ENCODE measurements around the gene OSBP2.
"Not testable (repeated sequence)": the region's sequence is repeated elsewhere in the genome, so short reads cannot be mapped to it uniquely, and the experiment has no call there.

OSBP2 gene

DNA sequence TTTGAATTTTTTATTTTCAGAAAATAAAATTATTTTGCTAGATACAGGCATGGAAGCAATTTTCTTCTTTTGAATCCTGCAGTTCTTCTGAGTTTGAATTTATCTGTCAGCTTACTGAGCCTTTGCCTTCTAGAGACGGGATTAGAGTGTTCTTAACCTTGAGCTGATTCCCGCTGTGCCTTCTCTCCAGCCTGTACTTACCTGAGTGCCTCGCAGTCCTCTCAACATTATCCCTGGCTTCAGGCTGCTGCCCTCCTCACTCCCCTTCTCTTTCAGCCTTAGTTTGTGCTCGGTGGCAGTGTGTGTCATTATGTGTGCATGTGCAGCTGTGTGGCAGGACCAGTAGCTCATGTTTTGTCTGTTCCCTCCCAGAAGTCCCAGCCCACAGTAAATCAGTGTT is 24.3 kb downstream of the OSBP2 start:
- no peak for DNase-seq

DNA sequence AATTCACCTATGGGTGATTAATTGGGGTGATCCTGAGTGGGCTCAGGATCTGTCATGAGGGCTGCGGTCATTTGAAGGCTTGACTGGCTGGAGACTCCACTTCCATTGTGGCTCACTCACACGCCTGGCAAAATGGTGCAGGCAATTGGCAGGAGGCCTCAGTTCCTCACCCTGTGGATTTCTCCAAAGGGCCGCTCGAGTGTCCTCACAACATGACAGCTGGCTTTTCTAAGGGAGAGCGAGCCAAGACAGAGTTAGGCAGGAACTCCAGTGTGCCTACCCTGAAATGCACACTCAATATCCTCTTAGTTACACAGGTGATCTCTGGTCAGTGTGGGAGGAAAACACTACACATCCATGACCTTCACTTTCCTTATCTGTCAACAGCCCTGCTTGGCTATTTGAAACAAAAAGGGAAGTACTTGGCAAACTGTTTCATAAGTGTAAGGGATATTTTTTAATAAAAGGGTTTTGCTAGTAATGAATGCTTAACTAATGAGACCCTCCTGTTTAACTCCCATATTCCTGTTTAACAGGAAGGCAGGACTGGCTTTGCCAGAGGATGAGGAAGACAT is 25.7 kb downstream of the OSBP2 start:
- DNase-seq = no peak

DNA sequence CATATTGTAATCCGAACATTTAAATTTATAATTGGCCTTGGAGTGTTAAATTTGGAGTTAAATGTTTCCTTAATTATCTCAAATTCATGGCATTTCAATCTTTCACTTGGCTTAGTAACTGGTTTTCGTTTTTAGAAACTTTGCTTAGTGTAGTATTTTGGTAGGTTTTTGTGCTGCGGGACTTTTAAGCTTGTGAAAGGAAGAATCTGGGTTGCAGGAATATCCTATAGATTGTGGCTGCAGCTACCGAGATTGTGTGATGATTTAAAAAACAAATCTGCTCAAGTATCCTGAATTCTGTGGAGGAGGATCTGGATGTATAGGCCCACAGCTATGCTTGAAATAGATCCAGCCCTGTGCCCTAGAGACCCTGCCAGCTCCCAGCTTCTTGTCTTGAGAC is 27.1 kb downstream of the OSBP2 start:
- no peak for DNase-seq

DNA sequence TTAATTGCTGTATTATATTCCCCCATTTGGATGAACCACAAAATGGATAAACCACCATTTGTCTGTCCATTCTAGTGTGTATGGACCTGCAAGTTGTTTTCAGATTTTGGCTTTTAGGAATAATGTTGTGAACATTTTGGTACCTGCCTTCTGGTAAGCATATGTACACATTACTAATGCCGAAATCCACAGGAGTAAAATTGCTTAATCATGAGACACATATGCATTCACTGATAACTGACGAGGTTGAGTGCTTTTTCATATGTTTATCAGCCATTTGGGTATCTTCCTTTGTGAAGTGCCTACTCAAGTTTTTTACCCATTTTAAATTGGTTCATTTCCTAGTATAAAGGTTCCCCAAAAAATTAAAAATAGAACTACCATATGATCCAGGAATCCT is 34.2 kb downstream of the OSBP2 start:
- no peak for DNase-seq

DNA sequence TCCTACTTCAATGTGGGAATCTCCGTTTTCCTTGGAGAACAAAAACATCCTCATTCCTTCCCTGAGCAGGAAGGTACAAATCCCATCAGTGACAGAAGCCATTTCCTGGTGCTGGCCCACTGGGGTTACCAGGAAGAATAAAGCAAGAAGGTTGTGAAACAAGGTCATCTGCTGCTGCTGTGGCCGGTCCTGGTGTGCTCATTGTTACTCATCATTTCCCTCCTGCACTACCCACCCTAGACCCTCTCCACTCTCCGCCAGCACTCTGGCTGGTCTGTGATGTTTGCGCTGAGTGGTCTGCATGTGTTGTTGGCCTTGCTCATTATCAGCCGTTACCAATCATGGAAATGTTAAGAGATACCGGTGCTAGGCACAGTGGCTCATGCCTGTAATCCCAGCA is 37.0 kb downstream of the OSBP2 start:
- no peak for DNase-seq

DNA sequence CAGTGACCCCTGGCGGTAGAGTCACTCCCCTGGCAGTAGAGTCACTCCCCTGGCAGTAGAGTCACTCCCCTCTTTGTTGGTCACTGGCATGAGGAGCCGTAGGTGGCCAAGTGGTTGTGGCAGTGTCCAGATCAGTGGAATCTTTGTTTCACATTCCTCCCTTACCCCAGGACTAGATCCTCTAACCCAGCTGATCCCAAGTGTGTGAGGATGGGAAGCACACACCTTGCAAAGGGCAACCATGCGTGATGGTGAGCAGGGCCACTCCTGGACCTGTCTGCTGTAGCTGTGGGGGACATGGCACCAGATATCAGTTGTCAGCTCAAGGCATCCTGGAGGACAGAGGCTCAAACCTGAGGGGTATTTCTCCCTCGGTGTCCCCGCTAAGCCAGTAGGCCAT is 37.8 kb downstream of the OSBP2 start:
- DNase-seq = no peak

DNA sequence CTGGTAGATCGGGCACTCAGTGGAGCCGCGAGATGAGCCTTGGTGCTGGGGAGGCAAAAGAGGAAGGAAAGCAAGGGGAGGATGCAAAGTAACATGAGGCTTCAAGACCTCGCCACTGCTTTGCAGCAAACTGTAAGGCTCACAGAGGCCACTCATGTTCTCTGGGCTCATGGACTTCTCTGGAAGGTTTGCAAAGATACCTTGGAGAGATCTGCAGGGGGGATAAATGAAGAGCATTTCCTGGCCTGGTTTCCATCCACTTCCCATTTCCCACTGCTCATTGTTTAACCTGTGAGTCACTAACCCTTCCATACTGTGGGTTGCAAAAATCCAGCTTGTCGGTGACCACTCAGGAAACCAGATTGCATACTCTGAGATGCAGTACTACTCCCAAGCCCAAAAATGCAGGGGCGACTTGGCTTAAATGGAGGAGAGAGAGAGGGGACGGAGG is 38.5 kb downstream of the OSBP2 start:
- no peak for DNase-seq

DNA sequence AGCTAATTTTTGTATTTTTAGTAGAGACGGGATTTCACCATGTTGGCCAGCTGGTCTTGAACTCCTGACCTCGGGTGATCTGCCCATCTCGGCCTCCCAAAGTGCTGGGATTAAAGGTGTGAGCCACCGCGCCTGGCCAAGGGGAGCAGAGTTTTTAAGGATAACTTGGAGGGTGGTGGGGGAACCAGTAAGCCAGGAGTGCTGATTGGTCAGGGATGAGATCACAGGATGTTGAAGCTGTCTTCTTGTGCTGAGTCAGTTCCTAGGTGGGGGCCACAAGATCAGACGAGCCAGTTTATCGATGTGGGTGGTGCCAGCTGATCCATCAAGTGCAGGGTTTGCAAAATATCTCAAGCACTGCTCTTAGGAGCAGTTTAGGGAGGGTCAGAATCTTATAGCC is 45.3 kb downstream of the OSBP2 start:
- DNase-seq = not testable (repeated sequence)

DNA sequence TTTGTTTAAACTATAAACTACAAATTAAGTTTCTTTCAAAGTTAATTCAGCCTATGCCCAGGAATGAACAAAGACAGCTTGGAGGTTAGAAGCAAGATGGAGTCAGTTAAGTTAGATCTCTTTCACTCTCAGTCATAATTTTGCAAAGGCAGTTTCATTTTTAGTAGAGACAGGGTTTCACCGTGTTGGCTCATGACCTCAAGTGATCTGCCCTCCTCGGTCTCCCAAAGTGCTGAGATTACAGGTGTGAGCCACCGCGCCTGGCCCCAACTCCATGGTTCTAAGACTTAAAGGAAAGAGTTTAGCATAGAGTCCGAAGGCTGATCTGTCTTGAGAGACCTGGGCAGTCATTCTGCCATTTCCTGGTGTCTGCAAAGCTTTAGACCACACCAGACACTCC is 45.8 kb downstream of the OSBP2 start:
- DNase-seq = not testable (repeated sequence)

DNA sequence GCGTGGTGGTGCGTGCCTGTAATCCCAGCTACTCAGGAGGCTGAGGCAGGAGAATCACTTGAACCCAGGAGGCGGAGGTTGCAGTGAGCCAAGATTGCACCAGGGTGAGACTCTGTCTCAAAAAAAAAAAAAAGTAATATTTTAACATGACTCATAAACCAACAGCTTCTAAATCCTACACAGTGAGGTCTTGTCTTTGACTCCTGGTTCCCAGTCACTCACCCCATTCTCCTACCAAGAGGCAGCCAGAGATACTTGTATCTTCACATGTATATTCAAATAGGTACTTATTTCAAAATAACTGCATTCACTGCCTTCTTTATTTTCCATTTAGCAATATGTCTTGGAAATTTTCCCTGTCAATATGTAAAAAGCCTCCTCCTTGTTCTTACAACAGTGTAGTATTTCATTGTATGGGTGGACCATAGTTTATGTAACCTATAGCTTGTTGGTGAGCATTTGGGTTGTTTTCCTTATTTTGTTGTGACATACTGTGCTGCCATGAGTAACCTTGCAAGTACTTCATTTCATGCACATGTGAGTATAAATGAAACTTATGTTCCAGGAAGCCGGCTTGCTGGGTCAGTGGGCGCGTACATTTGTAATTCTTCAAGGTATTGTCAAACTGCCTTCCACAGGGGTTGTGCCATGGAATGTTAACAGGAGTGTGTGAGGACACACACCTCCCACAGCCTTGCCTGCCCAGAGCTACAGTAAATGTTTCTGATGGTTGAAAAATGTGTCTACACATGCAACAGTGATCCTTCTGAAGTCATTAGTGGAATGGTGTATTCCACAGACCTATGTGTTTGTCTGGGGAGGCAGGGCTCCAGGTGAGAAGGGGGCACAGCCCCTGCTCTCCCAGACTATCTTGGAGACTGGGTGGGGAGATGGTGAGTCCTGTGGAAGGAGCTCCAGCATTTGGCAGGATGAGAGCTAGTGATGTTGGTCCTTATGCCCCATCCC is 47.9 kb downstream of the OSBP2 start:
- DNase-seq = no peak

DNA sequence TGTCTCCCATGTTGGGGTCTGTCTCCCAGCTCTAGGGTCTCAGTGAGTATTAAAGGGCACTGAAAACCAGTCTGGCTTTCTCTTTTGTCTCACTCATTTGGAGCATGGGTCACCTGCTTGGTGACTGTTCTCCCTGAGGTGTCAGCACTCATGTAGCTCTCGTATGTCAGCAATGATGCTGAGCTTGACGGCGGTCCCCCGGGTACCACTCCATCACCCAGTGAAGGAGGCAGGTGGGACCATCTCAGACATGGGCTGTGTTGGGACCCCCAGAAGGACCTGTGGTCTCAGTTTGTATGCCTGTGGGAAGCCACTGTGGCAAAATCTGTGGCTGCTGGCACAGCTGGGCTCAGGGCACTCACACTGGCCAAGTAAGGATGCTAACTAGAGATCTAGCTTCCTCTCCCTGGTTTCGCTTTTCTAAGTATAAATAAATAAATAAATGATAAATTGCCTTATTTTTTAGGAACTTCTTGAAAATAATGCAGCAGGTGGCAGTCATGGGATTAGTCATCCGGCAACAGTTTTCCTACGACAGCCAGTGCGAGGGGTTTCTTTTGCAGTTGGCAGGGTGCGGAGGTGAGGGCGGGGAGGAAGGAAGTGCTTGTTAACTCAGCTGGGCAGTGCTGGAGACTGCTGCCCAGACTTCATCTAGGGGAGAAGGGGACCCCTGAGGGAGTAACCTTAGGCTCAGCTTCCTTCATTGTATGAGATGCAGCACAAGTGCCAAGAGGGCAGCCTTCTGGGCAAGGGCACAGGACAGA is 48.8 kb downstream of the OSBP2 start:
- no peak for DNase-seq

DNA sequence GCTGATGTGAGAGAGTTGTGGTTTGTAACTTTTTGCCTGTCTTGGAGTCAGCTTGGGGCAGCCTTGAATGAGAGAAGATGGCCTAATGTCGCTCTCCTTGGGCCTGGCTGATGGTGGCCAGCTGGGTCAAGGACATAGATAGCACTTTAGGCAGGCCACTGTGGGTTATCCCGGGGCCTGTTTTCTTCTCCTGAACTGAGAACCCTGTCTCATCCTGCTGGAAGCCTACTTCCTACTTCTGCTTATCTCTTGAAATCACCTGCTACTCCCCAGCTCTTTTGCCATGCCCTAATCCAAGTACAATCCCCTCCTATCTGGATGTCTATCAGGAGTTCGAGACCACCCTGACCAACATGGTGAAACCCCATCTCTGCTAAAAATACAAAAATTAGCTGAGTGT is 49.5 kb downstream of the OSBP2 start:
- DNase-seq = no peak

DNA sequence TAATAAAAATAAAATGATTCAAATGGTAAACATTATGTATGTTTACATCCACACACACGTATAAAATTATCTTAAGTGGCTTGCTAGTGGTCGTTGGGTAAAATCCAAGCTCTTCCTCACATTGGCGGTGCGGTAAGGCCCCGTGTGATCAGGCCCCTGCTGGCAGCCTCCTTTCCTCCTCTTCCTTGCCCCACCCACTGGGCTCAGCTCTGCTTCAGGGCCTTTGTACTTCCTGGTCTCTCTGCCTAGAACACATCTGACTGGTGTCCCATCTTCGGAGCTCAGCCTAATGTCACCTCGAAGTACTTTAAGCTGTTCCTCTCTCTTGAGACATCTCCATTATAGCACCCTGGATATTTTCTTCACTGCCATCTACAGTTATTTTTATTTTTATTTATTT is 52.8 kb downstream of the OSBP2 start:
- no peak for DNase-seq

DNA sequence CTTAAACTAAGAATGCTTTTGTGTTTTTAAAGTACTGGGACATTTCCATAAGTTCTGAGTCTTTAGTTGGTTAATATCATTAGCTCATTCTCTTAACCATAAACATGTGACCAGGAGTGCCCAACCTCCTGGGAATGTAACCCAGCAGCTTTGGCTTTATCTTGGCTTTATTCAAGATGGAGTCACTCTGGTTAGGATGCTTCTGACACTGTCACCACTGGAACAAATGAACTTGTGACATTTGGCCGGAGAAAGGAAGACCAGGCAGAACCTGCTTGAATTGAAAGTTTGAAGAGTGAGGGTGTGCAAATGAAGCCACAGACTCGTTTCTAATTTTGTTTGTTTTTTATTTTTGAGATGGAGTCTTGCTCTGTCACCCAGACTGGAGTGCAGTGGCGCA is 54.6 kb downstream of the OSBP2 start:
- DNase-seq = no peak

DNA sequence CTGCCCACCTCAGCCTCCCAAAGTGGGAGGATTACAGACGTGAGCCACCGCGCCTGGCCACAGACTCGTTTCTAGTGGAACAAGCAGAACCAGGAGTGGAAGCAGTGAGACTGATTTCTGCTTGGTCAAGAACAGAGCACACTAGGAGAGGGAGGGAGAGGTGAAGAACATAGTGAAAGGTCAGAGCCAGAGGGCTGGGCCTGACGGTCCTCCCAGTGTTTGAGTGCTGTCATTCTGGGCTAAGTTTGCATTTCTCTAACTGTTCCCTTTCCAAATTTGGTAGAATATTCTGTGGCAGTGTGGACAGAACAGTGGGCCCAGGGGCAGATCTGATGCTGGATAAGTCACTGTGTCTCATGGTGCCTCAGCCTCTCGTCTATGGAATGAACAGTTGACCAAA is 55.2 kb downstream of the OSBP2 start:
- no peak for DNase-seq

DNA sequence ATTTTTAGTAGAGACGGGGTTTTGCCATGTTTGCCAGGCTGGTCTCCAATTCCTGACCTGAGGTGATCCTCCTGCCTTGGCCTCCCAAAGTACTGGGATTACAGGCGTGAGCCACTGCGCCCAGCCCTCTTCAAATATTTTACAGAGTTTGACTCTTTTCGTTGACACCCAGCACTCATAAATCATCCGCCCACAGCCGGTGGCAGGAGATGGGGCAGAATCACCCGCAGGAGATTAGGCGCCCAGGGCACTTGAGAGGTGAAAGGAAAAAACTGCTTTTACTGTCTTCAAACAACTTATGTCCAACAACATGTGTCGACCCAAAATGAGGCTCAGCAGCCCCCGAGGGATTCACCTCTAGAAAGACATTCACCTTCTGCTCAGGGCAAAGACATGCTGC is 56.9 kb downstream of the OSBP2 start:
- no peak for DNase-seq

DNA sequence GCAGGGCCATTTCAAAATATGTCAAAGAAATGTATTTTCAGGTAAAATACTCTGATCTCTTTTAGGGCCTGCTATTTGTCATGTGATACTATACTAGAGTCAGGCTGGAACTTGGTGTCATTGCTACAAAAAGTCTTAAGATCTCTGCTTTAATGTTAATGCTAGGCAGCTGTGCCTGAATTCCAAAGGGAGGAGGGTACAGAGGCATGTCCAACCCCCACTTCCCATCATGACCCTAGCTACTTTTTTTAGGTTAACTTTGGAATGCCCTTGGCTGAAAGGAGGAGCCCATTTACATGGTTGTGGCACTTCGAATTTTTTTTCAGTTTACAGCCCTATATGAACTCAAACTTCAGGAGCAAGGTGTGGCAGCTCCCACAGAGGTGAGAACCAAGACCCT is 58.1 kb downstream of the OSBP2 start:
- no peak for DNase-seq

DNA sequence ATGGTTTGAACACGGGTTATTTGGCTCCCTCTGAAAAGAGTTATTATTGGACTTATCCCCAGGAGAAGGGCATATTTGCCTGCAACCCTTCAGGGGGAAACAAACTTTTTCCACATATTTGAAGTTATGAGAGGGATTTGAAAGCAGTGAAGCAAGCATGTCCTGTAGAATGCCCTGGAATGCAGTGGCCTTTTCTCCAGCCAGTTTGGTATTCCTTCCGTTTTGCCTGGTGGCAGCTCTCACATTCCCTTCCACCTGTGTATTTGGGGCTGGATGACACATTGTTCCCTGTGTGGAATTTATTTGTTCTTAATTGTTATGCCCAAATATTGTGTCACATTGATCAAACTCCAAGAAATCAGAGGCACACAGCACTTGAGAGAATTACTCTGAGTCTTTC is 59.0 kb downstream of the OSBP2 start:
- no peak for DNase-seq

DNA sequence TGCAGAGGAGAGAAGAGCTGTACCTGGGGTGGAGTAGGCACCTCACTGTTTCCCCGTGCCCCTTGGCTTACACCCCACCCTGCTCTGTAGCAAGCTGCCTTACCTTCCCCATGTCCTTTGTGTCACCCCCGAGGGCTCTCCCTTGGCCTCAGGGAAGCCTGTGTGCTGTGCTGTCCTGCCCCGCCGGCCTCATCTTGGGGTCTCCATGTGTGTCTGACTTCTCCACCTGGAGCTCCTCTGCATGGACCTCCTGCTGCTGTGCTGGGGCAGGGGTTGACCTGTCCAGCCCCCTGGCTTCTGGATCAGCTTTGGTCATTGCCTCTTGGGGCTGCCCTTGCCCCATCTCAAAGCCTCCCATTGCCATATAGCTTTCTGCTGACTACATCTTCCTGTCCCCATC is 59.8 kb downstream of the OSBP2 start:
- DNase-seq = no peak

DNA sequence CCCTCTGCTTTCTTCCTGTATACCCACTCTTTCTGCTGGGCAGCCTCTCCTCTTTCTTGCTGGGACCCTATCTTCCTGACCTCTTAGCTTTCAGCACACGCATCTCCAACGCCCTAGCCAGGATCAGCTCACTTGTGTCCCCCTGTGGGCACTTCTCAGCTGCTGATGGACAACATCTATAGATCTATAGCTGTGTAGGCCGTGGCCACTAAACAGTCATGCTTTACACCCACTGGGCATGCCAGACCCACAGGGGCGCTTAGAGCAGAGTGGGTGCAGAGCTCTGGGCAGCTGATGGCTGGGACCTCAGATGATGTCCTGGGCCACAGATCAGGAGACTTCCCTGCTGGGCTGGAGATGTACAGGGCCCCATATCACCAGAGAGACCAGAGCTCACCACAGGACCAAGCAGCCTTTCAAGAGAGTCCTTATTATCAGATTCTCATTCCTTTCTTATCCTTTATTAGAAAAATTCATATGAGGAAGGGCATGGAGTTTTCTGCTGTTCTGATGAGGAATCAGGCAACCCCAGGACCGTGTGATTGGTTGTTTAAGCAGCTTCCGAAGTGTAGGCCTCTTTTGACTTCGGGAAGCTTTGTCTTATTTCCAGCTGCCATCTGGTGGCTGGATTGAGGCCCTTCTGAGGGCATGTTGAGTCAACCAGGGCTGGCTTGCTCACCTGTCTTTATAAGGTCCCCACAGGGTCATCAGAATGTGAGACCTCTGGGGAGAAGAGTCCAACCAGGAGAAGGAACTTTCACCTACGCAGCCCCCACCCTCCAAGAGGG is 60.5 kb downstream of the OSBP2 start:
- DNase-seq = peak; percentile 19 to 71 (median 22)

DNA sequence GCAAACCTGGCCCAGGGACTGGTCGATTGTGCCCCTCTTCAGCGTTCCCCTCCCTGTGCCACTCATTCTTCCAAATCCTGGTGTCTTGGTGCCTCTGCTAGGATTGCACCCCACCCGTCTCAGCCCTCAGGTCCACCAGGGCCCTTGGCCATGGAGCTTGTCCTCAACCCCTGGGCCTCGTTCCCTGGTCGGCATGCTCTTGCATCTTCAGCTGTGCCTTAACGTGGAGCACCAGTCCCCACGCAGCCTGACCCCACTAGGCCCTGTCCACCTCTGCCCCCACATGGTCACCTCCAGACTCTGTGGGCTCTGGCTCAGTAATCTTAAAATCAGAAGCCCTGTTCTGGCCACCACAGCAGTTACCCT is 61.1 kb downstream of the OSBP2 start:
- DNase-seq = no peak

DNA sequence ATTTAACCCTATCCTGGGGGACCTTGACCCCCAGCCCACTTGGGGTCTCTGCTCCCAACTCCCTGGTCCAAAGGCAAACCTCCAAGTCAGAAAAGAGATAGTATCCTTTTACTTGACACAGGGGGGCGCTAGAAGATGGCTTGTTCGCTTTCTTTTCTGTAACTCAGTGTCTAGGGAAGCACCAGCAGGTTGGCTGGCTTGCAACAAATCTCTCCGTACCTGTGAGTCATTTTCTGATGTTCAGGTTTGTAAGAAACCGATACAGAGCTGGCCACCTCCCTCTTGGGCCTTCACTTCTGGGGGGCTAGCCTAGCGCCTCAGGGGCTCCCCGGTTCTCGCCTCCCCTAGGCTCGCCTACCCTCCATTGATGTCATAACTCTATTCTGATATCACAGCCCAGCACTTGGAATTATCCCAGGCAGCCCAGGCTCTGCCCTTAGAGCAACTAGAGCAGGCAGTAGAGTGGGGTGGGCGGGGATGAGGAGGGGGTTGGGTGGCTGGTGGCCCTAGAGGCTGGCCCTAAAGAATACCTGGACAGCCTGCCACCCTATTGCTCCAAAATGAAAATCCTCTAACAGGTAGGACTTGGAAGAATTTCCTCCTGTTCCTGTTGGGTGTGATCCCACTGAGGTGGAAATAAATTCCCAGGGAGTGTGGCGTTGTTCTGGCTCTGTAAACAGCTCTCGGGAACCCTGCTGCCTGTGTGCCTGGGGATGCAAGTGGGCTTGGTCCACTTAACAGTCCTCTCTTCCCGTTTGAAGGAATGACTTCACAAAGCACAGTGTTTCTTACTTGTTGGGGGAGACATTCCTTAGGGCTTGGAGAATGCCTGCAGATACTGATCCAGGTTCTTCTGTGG is 69.4 kb downstream of the OSBP2 start:
- peak; percentile 20 to 72 (median 37) for DNase-seq

All from NCI-H1417 (cell line).